Activated T-helper 1 cell treated with anti-CD3 and anti-CD28 coated beads, Interleukin-2, amount 50 U/mL, for 16 hours (primary cell): ENCODE data around the gene WDR20.
"Not testable (repeated sequence)": the region's sequence is repeated elsewhere in the genome, so short reads cannot be mapped to it uniquely, and the experiment has no call there.

Experiments used
- DNase-seq, 2 donors: peaks; one replicate each; pipeline ENCODE4 v3.0.0-alpha.2; 2020; ENCODE audit warnings: low read depth in 1 of 2, low spot score in 1 of 2

WDR20 gene

DNA sequence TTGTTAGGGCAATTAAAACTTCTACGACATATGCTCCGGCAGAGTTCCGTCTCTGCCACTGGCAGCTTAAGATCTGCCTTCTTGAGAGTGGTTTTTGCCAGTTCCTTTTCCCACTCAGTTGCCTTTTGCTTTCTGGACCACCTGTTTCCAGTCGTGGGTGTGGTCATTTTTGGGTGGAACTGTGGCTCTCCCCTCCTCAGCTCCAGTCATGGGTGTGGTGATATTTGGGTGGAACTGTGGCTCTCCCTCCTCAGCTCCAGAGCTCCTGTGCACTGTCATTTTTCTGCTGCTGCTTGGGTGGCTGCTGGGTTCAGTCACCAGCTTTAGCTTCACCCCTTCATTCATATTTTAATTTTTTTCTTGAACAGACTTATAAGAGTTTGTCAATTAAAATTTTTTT, 25.3 kb downstream of the WDR20 start:
- no peak for DNase-seq

DNA sequence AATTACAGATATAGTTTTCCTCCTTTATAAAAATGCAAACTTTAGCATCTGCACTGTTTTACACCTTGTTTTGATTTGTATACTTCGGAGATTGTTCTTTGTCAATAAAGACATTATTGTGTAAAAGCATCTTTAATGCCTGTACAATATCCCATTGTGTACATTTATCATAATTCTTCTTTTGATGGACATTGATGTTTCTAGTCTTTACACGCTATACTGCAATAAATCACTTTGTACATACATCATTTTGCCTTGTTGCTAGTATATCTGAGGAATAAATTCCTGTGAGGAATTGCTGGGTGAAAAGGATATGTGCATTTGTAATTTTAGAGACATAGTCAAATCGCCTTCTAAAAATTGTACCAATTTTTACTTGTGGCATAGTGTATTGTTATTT, 30.4 kb downstream of the WDR20 start:
- no peak for DNase-seq

DNA sequence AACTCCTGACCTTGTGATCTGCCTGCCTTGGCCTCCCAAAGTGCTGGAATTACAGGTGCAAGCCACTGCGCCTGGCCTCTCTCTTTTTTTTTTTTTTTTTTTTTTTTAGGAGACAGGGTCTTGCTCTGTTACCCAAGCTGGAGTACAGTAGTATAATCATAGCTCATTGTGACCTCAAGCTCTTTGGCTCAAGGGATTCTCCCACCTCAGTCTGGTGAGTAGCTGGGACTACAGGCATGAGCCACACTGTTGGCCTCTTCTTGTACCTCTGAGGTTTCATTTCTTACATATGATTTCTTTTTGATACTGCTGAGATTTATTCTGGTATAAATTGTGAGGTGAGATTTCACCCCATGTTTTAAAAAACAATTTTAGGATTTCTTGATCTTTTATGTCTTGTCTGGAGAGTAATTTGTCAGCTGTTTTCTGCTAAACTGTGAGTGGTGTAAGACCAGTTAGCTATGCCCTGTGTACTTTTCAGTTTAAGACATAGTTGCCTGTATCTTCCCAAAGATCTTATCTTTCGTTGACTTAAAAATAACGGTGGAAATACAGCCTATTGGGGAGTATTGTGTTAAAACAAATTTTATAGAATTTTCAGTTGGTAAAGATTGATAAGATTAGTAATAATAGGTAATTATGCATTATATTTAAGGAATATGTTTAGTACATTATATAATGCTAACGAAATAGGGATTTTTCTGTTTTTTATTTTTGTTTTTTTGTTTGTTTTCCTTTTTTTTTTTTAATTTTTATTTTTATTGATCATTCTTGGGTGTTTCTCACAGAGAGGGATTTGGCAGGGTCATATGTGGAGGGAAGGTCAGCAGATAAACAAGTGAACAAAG, 31.7 kb downstream of the WDR20 start:
- DNase-seq, result no peak

DNA sequence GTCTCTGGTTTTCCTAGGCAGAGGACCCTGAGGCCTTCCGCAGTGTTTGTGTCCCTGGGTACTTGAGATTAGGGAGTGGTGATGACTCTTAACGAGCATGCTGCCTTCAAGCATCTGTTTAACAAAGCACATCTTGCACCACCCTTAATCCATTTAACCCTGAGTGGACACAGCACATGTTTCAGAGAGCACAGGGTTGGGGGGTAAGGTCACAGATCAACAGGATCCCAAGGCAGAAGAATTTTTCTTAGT, 32.2 kb downstream of the WDR20 start:
- not testable (repeated sequence) for DNase-seq

DNA sequence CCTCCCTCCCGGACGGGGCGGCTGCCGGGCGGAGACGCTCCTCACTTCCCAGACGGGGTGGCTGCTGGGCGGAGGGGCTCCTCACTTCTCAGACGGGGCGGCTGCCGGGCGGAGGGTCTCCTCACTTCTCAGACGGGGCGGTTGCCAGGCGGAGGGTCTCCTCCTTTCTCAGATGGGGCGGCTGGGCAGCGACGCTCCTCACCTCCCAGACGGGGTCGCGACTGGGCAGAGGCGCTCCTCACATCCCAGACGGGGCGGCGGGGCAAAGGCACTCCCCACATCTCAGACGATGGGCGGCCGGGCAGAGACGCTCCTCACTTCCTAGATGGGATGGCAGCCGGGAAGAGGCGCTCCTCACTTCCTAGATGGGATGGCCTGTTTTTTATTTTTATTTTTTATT, 33.0 kb downstream of the WDR20 start:
- not testable (repeated sequence) for DNase-seq

DNA sequence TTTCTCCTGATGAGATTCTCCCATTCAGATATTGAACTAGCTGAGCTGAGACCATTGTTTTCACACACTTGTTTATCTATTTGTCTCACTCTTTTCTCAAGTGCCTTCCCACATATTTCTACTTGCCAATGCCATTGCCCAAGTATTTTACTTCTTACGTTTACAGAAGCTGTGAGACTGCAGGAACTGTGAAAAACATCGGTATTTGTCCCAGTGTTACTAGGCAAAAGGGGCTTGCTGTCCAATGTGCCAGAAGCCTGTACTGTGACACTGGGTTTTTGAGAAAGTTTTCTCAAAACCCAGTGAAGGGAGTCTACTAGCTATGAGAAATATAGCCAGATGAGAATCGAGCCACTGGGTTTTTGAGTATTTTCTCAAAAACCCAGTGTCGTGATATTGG, 37.5 kb downstream of the WDR20 start:
- no peak for DNase-seq

DNA sequence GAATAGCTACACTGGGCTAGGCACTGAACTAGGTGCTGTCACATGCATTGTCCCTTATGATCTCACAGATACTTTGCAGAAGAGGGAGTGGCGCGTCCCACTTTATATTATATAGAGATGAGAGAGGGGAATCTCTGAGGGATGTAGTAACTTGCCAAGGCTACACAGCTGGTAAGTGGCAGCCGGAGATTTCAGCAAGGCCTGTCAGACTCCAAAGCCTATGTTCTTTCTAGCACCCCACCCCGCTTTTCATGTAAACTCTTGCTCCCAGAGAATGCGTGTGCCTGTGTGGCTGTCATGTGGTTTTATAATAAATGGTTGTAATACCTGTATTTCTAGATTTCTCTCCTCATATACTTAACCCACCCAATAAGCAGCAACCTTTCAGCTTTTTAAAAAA, 39.1 kb downstream of the WDR20 start:
- DNase-seq, result no peak

DNA sequence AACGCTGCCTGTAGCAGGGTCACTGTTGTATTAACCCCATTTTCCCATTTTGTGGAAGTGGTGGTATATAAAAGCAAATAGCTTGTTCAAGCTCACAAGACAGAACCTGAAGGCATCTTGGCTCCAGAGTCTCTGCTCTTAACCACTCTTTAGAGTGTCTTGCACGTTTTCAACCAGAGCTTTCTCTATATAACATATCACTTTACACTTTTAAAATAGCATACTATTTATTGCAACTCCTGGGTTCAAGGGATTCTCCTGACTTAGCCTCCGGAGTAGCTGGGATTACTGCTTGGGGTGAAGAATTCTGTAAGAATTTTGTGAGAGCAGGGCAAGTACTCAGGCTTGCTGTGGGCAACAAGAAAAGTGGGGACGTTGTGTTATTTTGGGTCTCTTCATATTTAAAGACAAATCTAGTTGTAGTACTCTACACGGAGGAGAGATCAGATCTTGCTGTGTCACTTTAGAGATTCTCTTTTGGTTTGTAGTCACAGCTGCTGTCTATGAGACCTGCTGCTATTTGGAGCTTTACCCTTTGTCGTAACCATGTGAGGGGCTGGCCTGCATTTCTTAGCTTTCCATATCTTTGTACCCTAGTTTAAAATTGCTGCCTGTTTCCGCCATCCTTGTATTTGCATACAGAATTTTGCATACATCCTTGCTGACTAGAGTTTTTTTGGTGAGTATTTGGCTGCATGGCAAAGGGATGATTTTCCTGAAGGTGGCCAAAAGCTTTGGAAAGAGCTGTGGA, 40.7 kb downstream of the WDR20 start:
- no peak for DNase-seq

DNA sequence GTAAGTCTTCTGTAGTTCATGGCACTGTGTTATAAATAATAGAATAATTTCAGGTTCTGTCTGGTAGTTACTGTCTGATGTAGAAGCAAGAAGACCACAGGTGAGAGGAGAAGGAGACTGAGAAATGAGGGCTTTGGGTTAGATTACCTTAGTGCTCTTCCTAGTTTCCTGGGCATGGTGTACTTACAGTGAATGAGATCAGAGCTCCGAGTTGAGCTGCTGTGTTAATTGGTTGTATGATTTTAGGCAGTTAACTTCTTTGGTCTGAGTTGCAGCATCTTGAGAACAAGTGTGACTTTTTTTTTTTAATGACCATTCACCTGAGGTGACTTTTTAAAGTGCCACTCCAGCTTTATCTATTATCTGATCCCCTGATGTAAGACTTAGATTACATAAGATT, 41.5 kb downstream of the WDR20 start:
- no peak for DNase-seq

DNA sequence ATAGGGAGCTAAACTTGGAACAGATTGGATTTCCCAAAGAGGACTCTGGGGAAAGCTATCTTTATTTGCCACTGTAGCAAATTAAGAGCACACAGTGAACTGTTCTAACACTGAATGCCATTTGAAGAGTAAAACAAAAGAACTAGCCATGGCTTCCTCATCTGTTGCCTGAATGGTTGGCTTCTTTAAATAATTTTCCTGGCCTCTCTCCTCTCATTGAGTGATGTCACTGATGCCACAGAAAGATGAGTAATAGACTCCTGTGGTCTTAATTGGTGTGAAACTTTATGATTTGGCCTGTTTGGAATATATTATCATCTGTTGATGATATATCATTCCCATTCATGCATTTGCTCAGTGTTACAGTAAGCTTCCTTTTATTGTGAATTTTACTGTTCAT, 42.5 kb downstream of the WDR20 start:
- DNase-seq, result no peak

DNA sequence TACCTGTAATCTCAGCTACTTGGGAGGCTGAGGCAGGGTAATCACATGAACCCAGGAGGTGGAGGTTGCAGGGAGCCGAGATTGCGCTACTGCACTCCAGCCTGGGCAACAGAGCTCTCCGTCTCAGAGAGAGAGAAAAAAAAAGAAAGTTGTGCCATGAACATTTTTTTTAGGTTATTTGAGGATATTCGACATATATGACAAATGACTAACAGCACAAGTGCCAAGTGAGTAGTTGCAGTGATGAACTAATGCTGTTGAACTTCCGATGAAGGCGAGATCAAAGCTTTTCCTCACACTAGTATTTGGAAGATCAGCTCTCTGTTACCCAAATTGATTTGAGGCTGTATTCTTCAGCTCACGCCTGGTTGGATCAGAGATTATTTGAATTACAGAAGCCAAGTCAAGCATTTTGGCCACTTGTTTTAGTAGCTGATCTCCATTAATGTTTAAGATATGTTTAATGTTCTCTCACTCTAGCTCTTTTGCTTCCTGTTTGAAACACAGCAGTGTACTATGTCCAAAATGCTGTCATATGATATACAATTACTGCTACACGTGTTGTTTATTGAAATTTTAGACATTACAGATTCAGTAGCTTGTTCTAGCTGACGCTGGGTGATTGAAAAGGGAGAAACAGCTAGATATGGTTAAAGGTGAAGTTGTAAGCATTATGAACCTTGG, 43.4 kb downstream of the WDR20 start:
- DNase-seq, result no peak

DNA sequence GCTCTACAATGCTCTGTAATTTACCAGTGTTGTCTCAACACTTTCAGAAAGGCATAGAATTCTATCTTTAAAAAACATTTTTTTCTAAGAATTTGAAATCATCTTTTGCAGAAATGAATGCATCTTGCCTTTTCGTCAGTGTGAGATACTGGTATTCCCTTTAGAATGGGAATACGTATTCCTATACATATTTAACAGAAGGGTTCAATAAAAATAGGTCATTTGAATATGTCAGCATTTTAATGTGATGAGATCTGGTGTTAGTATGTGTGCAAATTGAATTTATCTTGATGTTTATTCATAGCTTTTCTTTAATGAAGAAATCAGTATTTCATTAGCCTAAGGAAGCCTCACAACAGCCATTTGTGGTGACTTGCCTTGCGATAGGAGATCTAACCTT, 44.2 kb downstream of the WDR20 start:
- no peak for DNase-seq

DNA sequence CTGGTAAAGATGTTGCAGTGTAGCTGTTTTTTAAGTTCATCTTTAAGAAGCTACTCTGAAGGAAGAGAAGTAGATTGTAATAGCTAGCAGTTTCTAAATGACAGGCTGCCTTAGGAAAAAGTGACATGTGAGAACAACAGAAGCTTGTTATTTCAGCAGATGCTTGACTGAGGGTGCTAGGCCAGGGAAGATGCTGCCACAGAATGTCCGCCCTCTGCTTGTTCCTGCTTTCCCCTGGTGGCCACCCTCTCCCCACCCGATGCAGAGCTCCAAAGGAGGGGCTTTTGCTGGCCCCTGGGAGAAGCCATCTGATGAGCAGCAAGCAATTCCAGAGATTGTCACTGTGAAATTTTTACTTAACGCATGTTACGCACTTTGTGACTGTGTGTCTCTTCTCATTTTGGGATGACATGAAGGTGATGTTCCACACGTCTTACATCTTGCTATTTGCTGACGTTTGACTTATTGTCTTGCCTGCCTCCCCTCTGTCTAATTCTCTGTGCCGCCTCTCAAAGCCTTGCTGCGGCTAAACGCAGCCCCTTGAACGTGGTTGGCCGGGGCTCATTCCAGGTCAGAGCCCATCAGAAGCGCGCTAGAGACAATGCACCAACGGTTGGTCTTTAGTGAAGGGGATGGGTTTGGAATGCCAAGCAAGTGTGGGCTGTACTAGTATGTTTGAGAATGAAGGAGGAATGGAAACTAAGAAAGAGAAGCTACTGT, 44.8 kb downstream of the WDR20 start:
- DNase-seq, result no peak

DNA sequence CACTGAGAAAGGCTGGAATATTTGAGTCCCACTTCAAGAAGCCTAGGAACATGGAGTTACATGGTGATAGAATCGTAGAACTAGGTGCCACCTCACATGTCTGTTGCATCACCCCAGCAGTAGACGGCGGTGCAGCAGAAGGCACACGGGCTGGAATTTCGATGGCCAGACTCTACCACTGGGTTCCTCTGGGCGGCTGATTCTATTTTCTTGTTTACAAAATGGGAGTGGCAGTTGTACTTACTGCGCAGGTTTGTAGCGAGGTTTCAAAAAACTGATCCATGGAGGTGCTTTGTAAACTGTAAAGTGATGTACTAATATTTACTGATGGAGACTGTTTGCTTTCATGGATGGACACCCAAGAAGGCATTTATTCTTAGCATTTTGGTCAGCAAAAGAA, 45.7 kb downstream of the WDR20 start:
- no peak for DNase-seq

DNA sequence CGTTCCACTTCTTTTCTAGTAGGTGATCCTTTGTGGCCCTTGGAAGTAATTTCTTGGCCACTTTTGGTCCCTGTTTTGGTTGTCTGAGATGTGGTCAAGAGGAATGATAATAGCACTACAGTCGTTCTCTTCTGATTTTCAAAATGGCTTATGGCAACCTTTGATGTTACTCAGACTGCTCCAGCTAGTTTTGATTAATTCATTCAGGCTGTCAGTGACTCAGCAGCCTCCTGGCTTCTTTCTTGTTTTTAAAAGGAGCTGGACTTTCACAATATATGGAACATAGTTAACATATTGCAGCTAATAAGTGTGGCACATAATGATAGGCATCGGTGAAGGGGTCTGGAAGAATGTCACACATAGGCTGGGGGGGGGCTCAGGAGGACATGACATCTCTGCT, 47.3 kb downstream of the WDR20 start:
- no peak for DNase-seq

DNA sequence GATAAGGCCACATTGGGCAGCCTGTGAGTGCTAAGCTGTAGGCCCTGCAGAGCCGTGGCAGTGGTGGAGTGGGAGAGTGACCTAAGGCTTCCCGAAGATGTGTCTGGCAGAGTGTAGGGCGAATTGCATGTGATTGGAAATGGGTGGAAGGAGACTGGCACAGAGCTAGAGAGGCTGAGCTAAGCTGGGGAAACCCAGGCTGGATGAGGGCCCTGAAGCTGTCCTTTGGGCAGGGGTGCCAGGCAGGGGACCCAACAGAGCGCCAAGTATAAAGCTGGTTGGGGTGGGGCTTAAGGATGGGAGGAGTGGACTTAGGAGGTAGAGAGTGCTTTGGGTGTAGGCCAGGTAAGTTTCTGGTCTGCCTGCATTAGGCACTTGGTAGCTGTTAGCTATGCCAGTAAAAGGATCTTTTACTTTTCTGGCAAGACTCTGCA, 47.9 kb downstream of the WDR20 start:
- no peak for DNase-seq

DNA sequence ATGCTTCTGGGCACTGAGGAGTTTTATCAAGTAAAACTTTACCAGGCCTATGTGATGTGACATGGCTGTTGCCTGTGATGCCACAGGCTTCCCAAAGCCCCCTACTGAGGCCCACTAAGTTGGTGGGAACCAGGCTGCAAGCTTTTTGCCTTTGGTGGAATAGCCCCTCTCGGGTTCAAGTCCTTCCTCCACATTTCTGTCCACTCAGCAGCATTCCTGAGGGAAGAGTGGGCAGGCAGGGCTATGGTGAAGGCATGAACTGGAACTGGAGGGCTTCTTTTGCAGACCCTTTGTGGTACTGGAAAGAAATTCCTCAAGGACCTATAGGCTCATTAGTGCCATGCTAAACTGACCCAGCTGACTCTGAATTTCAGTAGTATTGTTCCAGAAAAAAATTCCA, 48.5 kb downstream of the WDR20 start:
- no peak for DNase-seq

DNA sequence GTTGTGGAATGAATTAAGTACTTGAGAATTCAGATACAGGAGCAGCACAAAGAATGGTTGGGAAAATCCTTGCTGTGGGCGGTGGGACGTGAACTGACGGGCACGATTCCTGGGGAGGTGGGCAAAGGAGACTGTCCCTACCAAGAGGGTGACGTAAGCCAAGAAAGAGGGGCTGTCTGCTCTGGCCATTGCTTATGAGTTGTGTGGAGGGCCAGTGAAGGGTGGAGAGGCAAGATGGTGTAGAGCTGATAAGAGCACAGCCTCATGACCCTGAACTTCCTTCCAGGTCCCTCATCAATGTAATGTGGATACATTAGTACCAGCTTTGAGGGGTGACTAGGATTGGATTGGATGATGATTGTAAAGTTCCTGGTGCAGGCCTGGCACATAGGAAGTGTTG, 50.2 kb downstream of the WDR20 start:
- no peak for DNase-seq

DNA sequence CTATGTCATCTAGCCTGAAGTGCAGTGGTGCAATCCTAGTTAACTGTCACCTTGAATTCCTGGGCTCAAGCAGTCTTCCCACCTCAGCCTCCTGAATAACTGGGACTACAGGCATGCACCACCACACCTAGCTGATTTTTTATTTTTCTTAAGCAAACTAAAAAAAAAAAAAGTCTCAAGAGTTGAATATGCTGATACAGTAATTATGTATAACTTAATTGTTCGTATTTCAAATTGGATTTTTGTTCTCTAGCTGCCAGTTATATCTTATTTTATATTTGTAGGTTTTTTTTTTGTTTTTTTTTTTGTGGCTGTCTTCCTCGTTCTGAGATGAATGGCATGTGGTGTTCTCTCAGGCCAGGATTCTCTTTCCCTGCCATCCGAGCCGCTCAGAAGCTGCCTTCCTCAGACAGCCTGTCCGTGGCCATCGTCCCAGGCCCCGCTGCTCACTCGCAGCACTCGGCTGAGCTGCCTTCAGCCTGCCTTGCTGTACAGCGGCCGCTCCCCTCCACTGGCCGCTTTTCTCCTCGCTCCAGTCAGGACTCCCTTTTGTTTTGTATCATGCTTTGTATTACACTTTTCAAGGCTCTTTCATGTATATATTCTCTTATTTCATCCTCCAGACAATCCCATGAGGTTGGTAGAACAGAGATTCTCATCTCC, 53.3 kb downstream of the WDR20 start:
- no peak for DNase-seq

DNA sequence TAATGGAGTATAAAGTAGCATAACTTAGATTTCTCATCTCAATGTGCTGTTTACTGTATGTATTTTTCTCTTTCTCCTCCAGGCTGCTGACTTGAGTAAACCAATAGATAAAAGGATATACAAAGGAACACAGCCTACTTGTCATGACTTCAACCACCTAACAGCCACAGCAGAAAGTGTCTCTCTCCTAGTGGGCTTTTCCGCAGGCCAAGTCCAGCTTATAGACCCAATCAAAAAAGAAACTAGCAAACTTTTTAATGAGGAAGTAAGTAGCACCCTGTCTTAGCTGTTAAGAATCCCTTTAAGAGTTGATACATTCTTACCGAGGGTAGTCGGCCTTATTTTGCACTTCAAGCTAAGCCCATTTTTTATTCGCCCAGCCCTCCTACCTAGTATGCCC, 55.2 kb downstream of the WDR20 start:
- DNase-seq, result no peak

DNA sequence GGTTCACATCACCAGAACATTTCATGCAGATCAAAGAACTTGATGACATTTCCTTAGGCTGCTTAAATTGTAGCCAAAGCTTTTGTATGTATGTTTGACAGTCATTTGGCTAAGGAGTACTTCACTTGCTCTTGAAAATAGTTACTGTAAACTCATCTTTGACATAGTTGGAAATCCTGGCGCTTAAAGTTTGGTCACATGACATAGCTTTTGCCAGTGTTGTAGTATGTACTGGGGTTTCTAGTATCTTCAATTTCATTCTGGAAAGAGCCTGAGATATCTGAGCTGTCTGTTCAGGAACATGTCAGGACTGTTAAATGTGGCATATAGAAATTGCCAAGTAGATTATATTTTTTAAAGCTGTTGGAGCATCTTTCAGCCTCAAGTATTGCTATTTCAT, 55.7 kb downstream of the WDR20 start:
- DNase-seq, result no peak
